H1 (cell line): Measurements from ENCODE around the gene CNNM3. TPM values are rescaled to one million over a fixed set of nuclear protein-coding genes. Genes with fewer than 3 reads are reported as not detected.
A peak's percentile ranks its signal among the peaks of the same experiment; 100 is the strongest.

Source experiments
- BACH1 ChIP-seq: IDR thresholded peaks from 2 replicates; pipeline ENCODE4 v1.6.1; 2012; ENCODE audit warnings: low read length, improper control_type of control experiment
- EZH2 ChIP-seq: fragments of 200-600 bp; sonication (generic); IDR thresholded peaks from 2 replicates; pipeline ENCODE4 v1.7.1; 2012; ENCODE audit warnings: low read depth, mild to moderate bottlenecking, moderate library complexity, low read length, inconsistent platforms; ENCODE audit not compliant: severe bottlenecking
- KDM1A ChIP-seq: fragments of 200-600, 300-600 bp; sonication (generic); IDR thresholded peaks from 2 replicates; pipeline ENCODE4 v1.7.1; 2016; ENCODE audit warnings: mild to moderate bottlenecking, low read length, borderline replicate concordance
- PHF8 ChIP-seq: fragments of 200-600 bp; sonication (generic); conservative IDR thresholded peaks from 2 replicates; pipeline ENCODE4 v1.7.1; 2012; ENCODE audit warnings: low read depth, mild to moderate bottlenecking, inconsistent platforms, low read length, moderate library complexity
- POLR2A ChIP-seq, 2 experiments: IDR thresholded peaks; 1 replicate in 1 of 2; 2 replicates in 1 of 2; pipeline ENCODE4 v1.6.1; 2011; ENCODE audit warnings: low read depth in 2 of 2, low read length in 2 of 2, mild to moderate bottlenecking in 2 of 2; ENCODE audit errors: control extremely low read depth in 1 of 2
- RAD21 ChIP-seq, 2 experiments: IDR thresholded peaks in 1 of 2; conservative IDR thresholded peaks in 1 of 2; 2 replicates each; pipeline ENCODE4 v1.6.1; 2011; ENCODE audit warnings: low read depth in 2 of 2, low read length in 2 of 2, improper control_type of control experiment in 1 of 2, inconsistent platforms in 1 of 2, mild to moderate bottlenecking in 1 of 2, moderate library complexity in 1 of 2
- RBBP5 ChIP-seq: IDR thresholded peaks from 2 replicates; pipeline ENCODE4 v1.7.1; 2012; ENCODE audit warnings: low read depth, mild to moderate bottlenecking, inconsistent platforms, low read length, moderate library complexity, borderline replicate concordance
- RNF2 ChIP-seq: fragments of 200-900, 300-1000 bp; sonication (generic); IDR thresholded peaks from 2 replicates; pipeline ENCODE4 v1.7.1; 2016; ENCODE audit warnings: borderline replicate concordance, low read depth, mild to moderate bottlenecking, antibody characterized with exemption, low read length; ENCODE audit not compliant: poor library complexity, severe bottlenecking; ENCODE audit errors: missing control alignments
- RXRA ChIP-seq: IDR thresholded peaks from 2 replicates; pipeline ENCODE4 v1.6.1; 2011; ENCODE audit warnings: low read depth, mild to moderate bottlenecking, low read length, moderate library complexity; ENCODE audit not compliant: insufficient read depth
- SUZ12 ChIP-seq: fragments of 200-600 bp; sonication (generic); IDR thresholded peaks from 2 replicates; pipeline ENCODE4 v1.6.1; 2012; ENCODE audit warnings: mild to moderate bottlenecking, inconsistent platforms, low read length, moderate library complexity, mixed read lengths
- TAF1 ChIP-seq: IDR thresholded peaks from 2 replicates; pipeline ENCODE4 v1.6.1; 2011; ENCODE audit warnings: mild to moderate bottlenecking, low read depth, low read length
- ZNF274 ChIP-seq: IDR thresholded peaks from 2 replicates; pipeline ENCODE4 v1.7.0; 2012; ENCODE audit warnings: low read length, borderline replicate concordance; ENCODE audit errors: extremely low read depth
- polyA plus RNA-seq, 7 experiments: library from polyadenylated mRNA; depleted of rRNA in 3 of 7; stranded (reverse) in 5 of 7; unstranded in 2 of 7; fragments of >200 nt in 5 of 7; fragments of 200-250 nt in 2 of 7; gene quantifications; 1 replicate in 5 of 7; 2 replicates in 1 of 7; 4 replicates in 1 of 7; pipeline versions ENCODE4 v1.2.1 to v1.2.3, GENCODE V29; 2011 to 2013; ENCODE audit warnings: missing spikeins in 2 of 7, mixed read lengths in 2 of 7
- total RNA-seq: library from RNA; stranded (reverse); fragmentation: NEBNext Ultra II Directional; extraction: Animal tissue kit (Norgen Biotek cat#: 25700); gene quantifications from 2 replicates; pipeline ENCODE4 v1.2.1, GENCODE V29; 2021
- TF ChIP-seq, protein P1 (sequence below), 3 experiments: IDR thresholded peaks; 1 replicate in 2 of 3; 2 replicates in 1 of 3; pipeline versions ENCODE4 v1.5.1 to v1.6.1; 2011; ENCODE audit warnings: low read length in 3 of 3, mild to moderate bottlenecking in 3 of 3, inconsistent platforms in 2 of 3, low read depth in 1 of 3, moderate library complexity in 1 of 3; ENCODE audit not compliant: insufficient read depth in 1 of 3; ENCODE audit errors: control extremely low read depth in 1 of 3
- TF ChIP-seq, protein P2 (sequence below): IDR thresholded peaks from 2 replicates; pipeline ENCODE4 v1.6.1; 2012; ENCODE audit warnings: inconsistent platforms
- TF ChIP-seq, protein P3 (sequence below): IDR thresholded peaks from 2 replicates; pipeline ENCODE4 v1.6.1; 2012; ENCODE audit warnings: inconsistent platforms

CNNM3 gene
- total and polyA plus RNA-seq, 2 of the 8 experiments (the other 6 are each of a cell fraction or from before 2014, with no cell fraction given) = 29.1 to 29.2 TPM

DNA sequence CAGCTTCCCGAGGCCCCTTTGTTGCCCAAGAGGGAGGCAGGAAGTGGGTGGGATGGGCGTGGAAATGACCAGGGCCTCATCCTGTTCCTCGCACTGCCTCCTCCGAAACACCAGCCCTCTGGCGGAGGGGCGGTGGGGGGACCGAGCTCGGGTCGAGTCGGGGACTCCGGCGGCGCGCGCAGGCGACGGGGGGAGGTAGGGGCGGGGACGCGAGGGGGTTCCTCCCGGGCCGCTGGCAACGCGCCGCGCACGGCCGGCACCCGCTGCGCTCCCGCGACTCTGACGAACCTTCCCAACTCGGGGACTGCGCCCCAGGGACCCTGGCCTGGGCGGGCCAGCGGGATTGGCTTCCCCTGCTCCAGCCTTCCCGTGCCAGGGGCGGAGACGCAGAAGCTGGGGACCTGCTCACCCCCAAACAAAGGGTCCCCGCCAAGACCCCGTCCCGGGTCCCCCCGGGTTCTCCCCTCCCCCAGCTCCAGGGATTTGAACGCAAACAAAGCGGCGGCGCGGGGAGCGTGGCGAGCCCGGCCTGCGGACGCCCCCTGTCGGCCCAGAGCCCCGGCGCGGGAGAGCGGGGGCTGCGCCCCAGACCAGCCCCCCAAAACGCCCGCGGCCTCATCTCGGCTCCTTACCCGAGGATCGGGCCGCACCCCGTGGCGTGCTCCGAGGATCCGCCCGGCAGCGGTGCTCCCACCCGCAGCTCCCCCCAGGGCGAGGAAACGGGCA is 52.6 kb downstream of the CNNM3 start (continued):
- TF ChIP-seq, protein P1, sequence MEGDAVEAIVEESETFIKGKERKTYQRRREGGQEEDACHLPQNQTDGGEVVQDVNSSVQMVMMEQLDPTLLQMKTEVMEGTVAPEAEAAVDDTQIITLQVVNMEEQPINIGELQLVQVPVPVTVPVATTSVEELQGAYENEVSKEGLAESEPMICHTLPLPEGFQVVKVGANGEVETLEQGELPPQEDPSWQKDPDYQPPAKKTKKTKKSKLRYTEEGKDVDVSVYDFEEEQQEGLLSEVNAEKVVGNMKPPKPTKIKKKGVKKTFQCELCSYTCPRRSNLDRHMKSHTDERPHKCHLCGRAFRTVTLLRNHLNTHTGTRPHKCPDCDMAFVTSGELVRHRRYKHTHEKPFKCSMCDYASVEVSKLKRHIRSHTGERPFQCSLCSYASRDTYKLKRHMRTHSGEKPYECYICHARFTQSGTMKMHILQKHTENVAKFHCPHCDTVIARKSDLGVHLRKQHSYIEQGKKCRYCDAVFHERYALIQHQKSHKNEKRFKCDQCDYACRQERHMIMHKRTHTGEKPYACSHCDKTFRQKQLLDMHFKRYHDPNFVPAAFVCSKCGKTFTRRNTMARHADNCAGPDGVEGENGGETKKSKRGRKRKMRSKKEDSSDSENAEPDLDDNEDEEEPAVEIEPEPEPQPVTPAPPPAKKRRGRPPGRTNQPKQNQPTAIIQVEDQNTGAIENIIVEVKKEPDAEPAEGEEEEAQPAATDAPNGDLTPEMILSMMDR (IDR thresholded peaks at IDR 0.05; ENCODE audit: control extremely low read depth in 1 of 3, insufficient read depth in 1 of 3, low read depth in 1 of 3, low read length in 3 of 3) = peak in 2 of 3 experiments; percentile 50 to 52; a peak in 3 of 4 replicates
- TF ChIP-seq RBBP5 = peak; percentile 57; the same call in 1 of the 2 replicates
- TF ChIP-seq PHF8 = peak; percentile 58
- no peak for TF ChIP-seq RXRA
- peak; percentile 8 to 44; a peak in 2 of 4 replicates for TF ChIP-seq RAD21 (IDR thresholded peaks at IDR 0.05 in 1 of 2, conservative IDR thresholded peaks at IDR 0.05 in 1 of 2; ENCODE audit: low read depth in 2 of 2, low read length in 2 of 2)
- peak; percentile 59; the same call in 1 of the 2 replicates for TF ChIP-seq BACH1
- TF ChIP-seq ZNF274 = no peak
- TF ChIP-seq, protein P2, sequence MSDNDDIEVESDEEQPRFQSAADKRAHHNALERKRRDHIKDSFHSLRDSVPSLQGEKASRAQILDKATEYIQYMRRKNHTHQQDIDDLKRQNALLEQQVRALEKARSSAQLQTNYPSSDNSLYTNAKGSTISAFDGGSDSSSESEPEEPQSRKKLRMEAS = peak; percentile 66
- 0 out of 2 replicates have a peak, but pooled peaks have one; percentile 23 for TF ChIP-seq KDM1A
- peak; percentile 11 for TF ChIP-seq TAF1
- TF ChIP-seq SUZ12 = no peak
- peak in 1 of 2 experiments; percentile 81; a peak in 2 of 3 replicates for TF ChIP-seq POLR2A (IDR thresholded peaks at IDR 0.05; ENCODE audit: control extremely low read depth in 1 of 2, low read depth in 2 of 2, low read length in 2 of 2)
- no peak for TF ChIP-seq EZH2
- TF ChIP-seq, protein P3, sequence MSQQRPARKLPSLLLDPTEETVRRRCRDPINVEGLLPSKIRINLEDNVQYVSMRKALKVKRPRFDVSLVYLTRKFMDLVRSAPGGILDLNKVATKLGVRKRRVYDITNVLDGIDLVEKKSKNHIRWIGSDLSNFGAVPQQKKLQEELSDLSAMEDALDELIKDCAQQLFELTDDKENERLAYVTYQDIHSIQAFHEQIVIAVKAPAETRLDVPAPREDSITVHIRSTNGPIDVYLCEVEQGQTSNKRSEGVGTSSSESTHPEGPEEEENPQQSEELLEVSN = 0 out of 2 replicates have a peak, but pooled peaks have one; percentile 15
- no peak for TF ChIP-seq RNF2
